HG03432 (cell line): ENCODE results near the gene RGS16.

Experiments
- ATAC-seq: cut with Tn5 transposase; IDR thresholded peaks from one replicate; pipeline ENCODE4 v1.9.1; 2021; ENCODE audit warnings: mild to moderate bottlenecking, moderate library complexity; ENCODE audit not compliant: unreplicated experiment

Gene RGS16

GRCh38 chr1:182584746-182585145, 19.4 kb downstream of the RGS16 start:
- no peak for ATAC-seq

DNA sequence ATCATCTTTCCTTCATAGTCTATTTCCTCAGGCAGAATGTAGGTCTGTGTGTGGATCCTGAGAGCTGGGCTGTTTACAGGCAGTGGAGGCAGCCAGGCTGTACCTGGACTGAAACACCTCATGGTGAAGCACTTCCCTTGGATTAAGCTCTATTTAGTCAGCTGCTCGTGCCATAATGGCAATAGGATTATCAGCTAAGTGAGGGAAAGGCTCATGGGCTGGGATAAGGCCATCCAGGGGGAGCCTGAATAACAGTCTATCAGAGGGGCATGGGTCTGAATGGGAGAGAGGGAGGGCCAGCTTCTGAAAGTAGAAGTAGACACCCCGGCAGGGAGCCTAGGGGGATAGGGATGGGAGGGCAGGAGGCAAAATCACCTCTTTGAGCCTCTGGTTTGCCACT, 23.5 kb downstream of the RGS16 start:
- ATAC-seq: no peak

DNA sequence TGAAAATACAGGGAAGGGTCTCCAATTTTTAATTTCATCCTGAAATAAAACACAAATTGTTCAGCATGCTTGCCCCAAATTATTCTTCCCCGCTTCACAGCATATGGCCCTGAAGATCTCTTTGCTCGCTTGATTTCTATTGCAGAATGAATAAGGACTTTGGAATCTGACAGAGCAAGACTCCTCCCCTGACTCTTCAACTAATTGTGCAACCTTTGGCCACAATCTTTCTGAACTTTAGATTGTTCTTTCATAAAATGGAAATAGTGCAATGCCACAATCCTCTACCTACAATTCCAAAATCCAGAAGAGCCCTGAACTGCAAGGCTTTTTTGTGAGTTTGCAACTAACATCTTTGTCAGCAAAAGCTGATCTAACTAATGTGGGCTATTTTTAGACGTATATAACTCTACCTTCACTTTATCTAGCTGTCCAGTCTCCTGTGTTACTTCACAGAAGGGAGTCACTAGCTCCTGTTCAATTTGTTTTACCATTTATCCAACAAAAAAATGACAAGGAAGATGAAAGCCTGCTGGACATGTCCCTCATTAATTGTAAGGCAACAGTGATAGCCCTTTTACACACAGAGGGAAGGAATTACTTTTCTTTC, 28.5 kb downstream of the RGS16 start:
- ATAC-seq: no peak

- no peak for ATAC-seq
Observed at GRCh38 chr1:182574156-182574555, 30.0 kb downstream of the RGS16 start.

- no peak for ATAC-seq
Observed at GRCh38 chr1:182570611-182570970, 33.6 kb downstream of the RGS16 start.

DNA sequence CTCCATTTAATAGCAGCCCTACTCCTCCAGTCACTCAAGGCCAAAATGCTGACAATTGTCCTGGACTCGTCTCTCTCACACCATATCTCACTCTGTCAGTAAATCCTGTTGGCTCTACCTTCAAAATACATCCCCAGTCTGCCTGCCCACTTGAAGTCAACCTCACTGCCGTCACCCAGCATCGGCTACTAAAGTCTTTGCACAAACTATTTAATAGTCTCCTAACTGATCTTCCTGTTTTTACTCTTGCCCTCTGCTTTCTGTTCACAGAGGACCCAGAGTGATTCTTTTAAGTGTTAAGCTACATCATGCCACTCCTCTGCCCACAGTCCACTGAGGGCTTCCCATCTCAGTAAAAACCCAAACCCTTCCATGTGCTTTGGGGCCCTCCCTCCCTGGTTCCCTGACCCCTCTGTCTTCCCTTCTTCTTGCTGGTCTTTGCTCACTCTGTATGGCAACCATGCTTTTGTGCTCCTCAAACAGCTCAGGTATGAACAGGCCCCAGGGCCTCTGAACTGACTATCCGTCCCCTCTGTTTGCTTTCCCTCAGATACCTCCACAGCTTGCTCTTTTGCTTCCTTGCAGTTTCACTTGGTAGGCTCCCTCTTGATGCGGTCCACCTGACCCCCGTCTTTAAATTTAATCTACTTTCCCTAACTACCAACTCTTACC, 34.1 kb downstream of the RGS16 start:
- ATAC-seq: no peak

GRCh38 chr1:182568647-182569284, 35.4 kb downstream of the RGS16 start:
- ATAC-seq: peak; percentile 48

GRCh38 chr1:182567629-182568028, 36.6 kb downstream of the RGS16 start:
- ATAC-seq: no peak

GRCh38 chr1:182565537-182565936, 38.7 kb downstream of the RGS16 start:
- ATAC-seq: no peak

GRCh38 chr1:182564406-182565004, 39.7 kb downstream of the RGS16 start:
- no peak for ATAC-seq

GRCh38 chr1:182563095-182563494, 41.1 kb downstream of the RGS16 start:
- no peak for ATAC-seq

DNA sequence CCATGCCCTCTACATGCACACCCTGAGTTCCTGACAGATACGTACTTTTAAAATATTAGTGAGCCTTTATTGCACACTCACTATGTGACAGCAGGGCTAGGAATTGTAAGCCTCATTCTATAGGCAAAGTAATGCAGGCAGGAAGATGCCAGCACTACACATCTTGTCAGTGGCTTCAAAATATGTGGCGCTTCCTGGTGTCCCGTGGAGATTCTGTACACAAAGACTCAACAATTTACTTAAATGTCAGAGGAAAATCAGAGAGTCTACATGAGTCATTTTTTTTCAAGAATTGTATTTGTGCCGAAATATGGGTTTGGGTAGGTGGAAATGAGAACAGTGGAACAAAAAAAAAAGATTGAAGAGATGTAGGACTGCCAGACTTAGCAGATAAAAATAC, 42.7 kb downstream of the RGS16 start:
- ATAC-seq: no peak

DNA sequence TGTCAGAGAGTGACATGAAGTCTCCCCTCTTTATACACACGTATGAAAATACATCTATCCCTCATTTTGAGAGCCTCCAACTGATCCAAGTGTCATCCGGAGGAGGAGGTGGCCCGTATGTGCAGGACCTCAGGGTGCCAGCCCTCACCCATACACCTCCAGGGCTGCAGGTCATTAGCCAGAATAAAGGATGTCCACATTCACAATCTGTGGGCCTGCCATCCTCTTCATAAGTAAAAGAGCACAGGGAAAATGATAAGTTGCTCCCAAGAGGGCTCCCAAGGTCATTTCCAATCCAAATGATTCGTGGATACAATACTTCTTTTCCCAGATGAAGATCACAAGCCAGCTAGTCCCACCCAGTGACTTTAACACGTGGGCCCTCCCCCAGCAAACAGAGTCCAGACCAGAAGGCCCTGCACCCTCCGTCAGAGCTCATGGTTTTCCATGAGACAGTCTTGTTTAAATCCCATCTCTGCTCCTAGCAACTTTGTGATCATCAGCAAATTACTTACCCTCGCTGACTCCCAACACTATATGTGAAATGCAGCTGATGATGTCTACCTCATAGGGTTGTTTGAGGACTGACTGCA, 43.7 kb downstream of the RGS16 start:
- ATAC-seq: no peak

DNA sequence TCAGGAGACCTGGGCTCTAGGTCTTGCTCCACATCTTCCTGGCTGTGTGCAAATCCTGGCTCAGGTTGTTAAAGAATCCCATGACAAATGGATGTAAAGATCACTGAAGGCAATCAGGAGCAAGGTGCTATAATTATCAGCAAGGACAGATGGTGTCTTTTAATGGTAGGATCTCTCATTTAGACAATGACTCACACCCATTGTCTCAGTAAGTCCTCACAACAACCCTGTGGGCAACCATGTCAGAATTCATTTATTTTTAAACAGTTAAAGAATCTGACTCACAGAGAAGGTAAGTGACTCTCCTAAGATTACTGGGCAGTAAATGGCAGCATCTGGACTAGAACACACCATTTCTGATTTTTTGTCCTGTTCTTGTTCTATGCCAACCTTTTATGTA, 47.9 kb downstream of the RGS16 start:
- no peak for ATAC-seq

DNA sequence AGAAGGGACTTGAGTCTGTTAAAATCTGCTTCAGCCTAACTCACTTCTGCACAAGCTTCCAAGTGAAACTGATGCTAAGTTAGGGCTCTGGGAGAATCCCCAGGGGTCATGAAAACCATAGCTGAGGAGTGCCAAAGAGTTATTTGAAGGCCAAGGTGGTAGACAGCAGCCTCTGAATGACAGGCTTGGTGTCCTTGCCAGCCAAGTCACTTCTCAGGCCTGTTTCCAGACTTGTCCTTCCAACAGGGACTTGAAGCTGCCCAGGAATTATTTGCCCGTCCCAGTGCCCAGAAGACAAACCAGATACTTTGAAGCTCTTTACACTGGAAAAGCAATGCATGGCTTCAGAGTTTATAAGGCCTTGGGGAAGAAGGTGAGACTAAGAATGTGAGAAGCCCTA, 48.7 kb downstream of the RGS16 start:
- no peak for ATAC-seq

- no peak for ATAC-seq
Observed at GRCh38 chr1:182552527-182552926, 51.7 kb downstream of the RGS16 start.

GRCh38 chr1:182549811-182550210, 54.4 kb downstream of the RGS16 start:
- no peak for ATAC-seq

DNA sequence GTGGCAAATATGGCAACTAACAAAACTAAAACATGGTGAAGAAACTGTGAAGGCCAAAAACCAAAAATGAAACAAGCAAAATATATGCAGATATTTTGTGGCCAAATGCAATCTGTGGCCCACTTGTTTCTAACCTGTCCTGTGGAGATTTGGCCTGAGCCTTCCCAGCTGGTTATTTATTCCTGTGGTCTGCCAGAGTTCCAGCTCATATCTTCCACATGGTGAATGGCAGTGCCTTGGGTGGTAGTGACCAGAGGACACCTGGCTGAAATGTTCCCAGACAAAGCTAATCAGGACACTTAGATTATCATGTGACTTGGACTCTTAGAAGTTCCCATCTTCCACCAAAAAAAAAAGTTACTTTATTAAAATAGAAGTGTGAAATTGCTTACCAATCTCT, 54.8 kb downstream of the RGS16 start:
- no peak for ATAC-seq
